Naive B cell (primary cell): ENCODE results near the gene BIN2. TPM values are rescaled to one million over a fixed set of nuclear protein-coding genes. Genes with fewer than 3 reads are reported as not detected.

Experiments used
- ATAC-seq, 2 donors: fragments of 150-1000 bp; cut with Tn5 transposase; 2 replicates each; pipeline ENCODE4 v1.10.0; 2021; ENCODE audit warnings: low read depth in 2 of 2, mild to moderate bottlenecking in 2 of 2, moderate library complexity in 2 of 2
- DNase-seq: peaks from one replicate; pipeline ENCODE4 v3.0.0; 2022
- H3K27ac Mint-ChIP-seq, 6 donors: one replicate each; pipeline ENCODE4 v1.8.0; 2020 to 2022; ENCODE audit warnings: mild to moderate bottlenecking in 6 of 6, mixed read lengths in 6 of 6, moderate library complexity in 5 of 6, inconsistent platforms in 2 of 6
- H3K27me3 Mint-ChIP-seq, 3 donors: one replicate each; pipeline ENCODE4 v1.8.0; 2021 to 2022; ENCODE audit warnings: mixed read lengths in 3 of 3, mild to moderate bottlenecking in 1 of 3
- H3K36me3 Mint-ChIP-seq, 2 donors: one replicate each; pipeline ENCODE4 v1.8.0; 2020 to 2022; ENCODE audit warnings: mixed read lengths in 2 of 2, inconsistent platforms in 1 of 2, mild to moderate bottlenecking in 1 of 2
- H3K4me1 Mint-ChIP-seq, 3 donors: one replicate each; pipeline ENCODE4 v1.8.0; 2020 to 2022; ENCODE audit warnings: mixed read lengths in 3 of 3, inconsistent platforms in 1 of 3, mild to moderate bottlenecking in 1 of 3, moderate library complexity in 1 of 3
- H3K4me3 Mint-ChIP-seq, 8 donors: one replicate each; pipeline ENCODE4 v1.8.0; 2020 to 2022; ENCODE audit warnings: mild to moderate bottlenecking in 8 of 8, mixed read lengths in 8 of 8, moderate library complexity in 8 of 8, inconsistent platforms in 2 of 8
- H3K9me3 Mint-ChIP-seq, 7 donors: one replicate each; pipeline ENCODE4 v1.8.0; 2020 to 2022; ENCODE audit warnings: mixed read lengths in 7 of 7, mild to moderate bottlenecking in 5 of 7, inconsistent platforms in 2 of 7, moderate library complexity in 1 of 7
- polyA plus RNA-seq, 6 donors: library from polyadenylated mRNA; unstranded; fragments of 300-500 nt; fragmentation: Illumina TruSeq; gene quantifications; one replicate each; pipeline ENCODE4 v1.2.3, GENCODE V29; 2021; ENCODE audit warnings: low read depth in 6 of 6

The BIN2 gene
- polyA plus RNA-seq, 6 donors from 2014 or later = 74.2 to 140 (median 86.5) TPM

DNA sequence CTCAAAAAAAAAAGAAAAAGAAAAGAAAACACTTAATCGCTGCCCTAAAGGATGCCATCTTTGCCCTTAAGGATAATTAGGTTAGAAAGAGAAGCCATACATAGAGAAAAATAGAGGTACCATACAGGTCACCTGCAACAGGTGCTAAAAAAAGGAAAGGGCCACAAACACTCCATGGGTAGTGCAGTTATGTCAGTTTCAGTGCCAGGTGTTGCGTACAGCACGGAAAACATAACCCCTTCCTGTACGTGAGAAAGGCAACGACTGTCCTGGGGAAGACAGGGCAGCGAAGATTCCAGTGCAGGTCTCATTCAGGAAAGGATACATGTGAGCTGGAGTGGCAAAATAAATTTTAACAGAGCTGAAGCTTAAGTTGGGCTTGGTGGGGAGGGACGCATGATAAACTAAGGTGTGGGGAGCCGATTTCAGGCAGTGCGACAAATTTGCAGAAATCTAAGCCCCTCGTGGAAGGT lies 85.9 kb downstream of the BIN2 start:
- Mint-ChIP-seq H3K9me3 (no peaks in the 10 kb centered on the region), H3K4me3 (peak overlapping the region; percentile 97 to 100 (median 98))
- DNase-seq = peak; percentile 25

DNA sequence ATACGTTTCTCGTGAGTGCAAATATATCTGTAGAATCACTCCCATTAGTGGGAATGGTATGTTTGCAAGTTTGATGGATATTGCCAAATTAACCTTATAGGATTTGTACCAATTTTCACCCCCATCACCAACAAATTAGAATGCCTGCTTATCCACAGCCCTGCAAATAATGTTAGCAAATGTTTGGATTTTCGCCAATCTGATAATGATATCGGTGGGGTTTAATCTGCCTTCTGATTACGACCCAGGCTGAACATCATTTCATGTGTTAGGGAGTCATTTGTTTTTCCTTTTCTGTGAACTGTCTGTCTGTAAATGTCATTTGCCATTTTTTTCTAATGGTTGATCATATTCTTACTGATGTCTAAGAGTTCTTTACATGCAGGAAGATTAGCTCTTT lies 89.4 kb downstream of the BIN2 start:
- H3K4me3 Mint-ChIP-seq = no peak overlapping the region

More for the DNA sequence above, 85.9 kb downstream of the BIN2 start:
- Mint-ChIP-seq H3K4me1 (peaks cover 30 to 48% (median 42%) of the 10 kb centered on the region in 3 donors), H3K27me3 (no peaks in the 10 kb centered on the region), H3K27ac (peak overlapping the region; percentile 100), H3K36me3 (peaks cover 10 to 12% of the 10 kb centered on the region in 2 donors)
- no peak for ATAC-seq

DNA sequence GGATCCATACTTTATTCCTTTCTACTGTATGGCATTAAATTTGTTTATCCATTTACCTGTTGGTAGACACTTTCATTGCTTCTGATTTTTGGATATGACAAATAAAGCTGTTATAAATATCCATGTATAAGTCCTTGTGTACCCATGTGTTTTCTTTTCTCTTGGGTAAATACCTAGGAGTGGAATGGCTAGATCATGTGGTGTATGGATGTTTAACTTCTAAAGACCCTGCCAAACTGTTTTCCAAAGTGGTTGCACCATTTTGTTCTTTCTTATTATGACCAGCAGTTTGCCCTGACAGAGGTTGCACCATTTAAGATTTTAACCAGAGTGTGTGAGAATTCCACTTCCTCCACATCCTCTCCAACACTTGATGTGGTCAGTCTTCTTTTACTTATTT lies 91.3 kb downstream of the BIN2 start:
- Mint-ChIP-seq H3K9me3 (no peaks in the 10 kb centered on the region), H3K4me1 (peaks cover 0 to under 1% (median 0%) of the 10 kb centered on the region in 3 donors), H3K27ac (no peak overlapping the region), H3K36me3 (no peaks in the 10 kb centered on the region), H3K4me3 (no peak overlapping the region), H3K27me3 (no peaks in the 10 kb centered on the region)
- DNase-seq (no peak), ATAC-seq (no peak)

More for the DNA sequence above, 89.4 kb downstream of the BIN2 start:
- Mint-ChIP-seq H3K9me3 (no peaks in the 10 kb centered on the region), H3K27me3 (no peaks in the 10 kb centered on the region), H3K27ac (no peak overlapping the region), H3K36me3 (no peaks in the 10 kb centered on the region), H3K4me1 (peaks cover 6 to 17% (median 11%) of the 10 kb centered on the region in 3 donors)
- ATAC-seq (no peak), DNase-seq (no peak)

Other genes with a start within 250 kb of the BIN2 start
- gene CSRNP2, start 240.6 kb downstream of the BIN2 start, polyA plus RNA-seq = 1 to 10 TPM in 5 of 6 donors, not detected in 1; 1.8 to 6.9 (median 4.3) TPM
- gene TFCP2, start 151.0 kb downstream of the BIN2 start, polyA plus RNA-seq = 10 to 100 TPM in 5 of 6 donors, 1 to 10 TPM in 1; 9.7 to 14.0 (median 13.1) TPM
- 1 to 10 TPM in 5 of 6 donors, not detected in 1; 1.1 to 3.4 (median 1.7) TPM for gene POU6F1, start 106.1 kb downstream of the BIN2 start, polyA plus RNA-seq
- gene DAZAP2, start 85.3 kb downstream of the BIN2 start, polyA plus RNA-seq = 1,000 to 10,000 TPM; 1,454 to 3,149 (median 1,632) TPM
- 10 to 100 TPM; 26.8 to 55.3 (median 41.1) TPM for gene SMAGP, start 53.8 kb downstream of the BIN2 start, polyA plus RNA-seq
- not detected for gene CELA1, start 22.5 kb upstream of the BIN2 start, polyA plus RNA-seq
- 10 to 100 TPM in 5 of 6 donors, 1 to 10 TPM in 1; 3.3 to 25.6 (median 13.2) TPM for gene GALNT6, start 67.2 kb upstream of the BIN2 start, polyA plus RNA-seq
- gene SLC4A8, start 100.7 kb upstream of the BIN2 start, polyA plus RNA-seq = 1 to 10 TPM in 4 of 6 donors, under 1 TPM in 2; 0.34 to 6.2 (median 1.6) TPM